Peyer's patch (tissue), 4 donors: ENCODE data around the gene ARID1B.

Source experiments
- POLR2A ChIP-seq, 2 donors: fragments of 450-650 bp; IDR thresholded peaks; one replicate each; pipeline ENCODE4 v1.5.1; 2017; ENCODE audit warnings: antibody characterized with exemption in 2 of 2, mild to moderate bottlenecking in 2 of 2, moderate library complexity in 2 of 2
- TF ChIP-seq, protein P1 (sequence below), 6 experiments: fragments of 450-650 bp in 4 of 6; fragments of 200-600 bp in 2 of 6; sonication (generic) in 1 of 6; IDR thresholded peaks; one replicate each; pipeline ENCODE4 v1.5.1; 2017 to 2019; ENCODE audit warnings: antibody characterized with exemption in 6 of 6, mild to moderate bottlenecking in 3 of 6, moderate library complexity in 1 of 6

DNA sequence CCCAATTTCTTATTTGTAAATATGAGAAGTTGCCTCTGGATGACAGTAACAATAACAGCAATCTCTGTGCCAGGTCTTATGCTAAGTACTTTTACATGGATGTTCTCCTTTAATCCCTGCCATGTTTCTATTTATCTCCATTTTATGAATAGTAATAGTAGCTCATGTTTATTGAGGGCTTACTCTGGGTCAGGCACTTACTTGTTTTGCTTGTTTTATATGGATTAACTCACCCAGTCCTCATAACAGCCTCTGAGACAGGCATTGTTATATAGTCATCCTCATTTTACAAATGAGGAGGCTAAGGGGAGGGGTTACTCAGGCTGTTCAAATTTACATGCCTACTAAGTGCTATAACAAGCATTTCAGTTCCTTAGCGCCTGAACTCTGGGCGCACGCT is 64.3 kb downstream of the ARID1B start:
- no peak for TF ChIP-seq POLR2A (IDR thresholded peaks at IDR 0.05)
- TF ChIP-seq, protein P1, sequence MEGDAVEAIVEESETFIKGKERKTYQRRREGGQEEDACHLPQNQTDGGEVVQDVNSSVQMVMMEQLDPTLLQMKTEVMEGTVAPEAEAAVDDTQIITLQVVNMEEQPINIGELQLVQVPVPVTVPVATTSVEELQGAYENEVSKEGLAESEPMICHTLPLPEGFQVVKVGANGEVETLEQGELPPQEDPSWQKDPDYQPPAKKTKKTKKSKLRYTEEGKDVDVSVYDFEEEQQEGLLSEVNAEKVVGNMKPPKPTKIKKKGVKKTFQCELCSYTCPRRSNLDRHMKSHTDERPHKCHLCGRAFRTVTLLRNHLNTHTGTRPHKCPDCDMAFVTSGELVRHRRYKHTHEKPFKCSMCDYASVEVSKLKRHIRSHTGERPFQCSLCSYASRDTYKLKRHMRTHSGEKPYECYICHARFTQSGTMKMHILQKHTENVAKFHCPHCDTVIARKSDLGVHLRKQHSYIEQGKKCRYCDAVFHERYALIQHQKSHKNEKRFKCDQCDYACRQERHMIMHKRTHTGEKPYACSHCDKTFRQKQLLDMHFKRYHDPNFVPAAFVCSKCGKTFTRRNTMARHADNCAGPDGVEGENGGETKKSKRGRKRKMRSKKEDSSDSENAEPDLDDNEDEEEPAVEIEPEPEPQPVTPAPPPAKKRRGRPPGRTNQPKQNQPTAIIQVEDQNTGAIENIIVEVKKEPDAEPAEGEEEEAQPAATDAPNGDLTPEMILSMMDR (IDR thresholded peaks at IDR 0.05): no peak
